NCI-H146 (cell line): ENCODE data around the gene OCIAD2.
"Not testable (repeated sequence)": the region's sequence is repeated elsewhere in the genome, so short reads cannot be mapped to it uniquely, and the experiment has no call there.

Source experiments
- DNase-seq: peaks from one replicate; lab custom pipeline; 2025; lab: John Stamatoyannopoulos, UW

Gene OCIAD2

GRCh38 chr4:48906206-48907173 lies at the start of gene OCIAD2:
OCIAD2 (minus strand) TSS chr4:48906774; CDS start chr4:48904549, 2,225 bp downstream.
- DNase-seq: peak; percentile 92

- DNase-seq: no peak
Observed at GRCh38 chr4:48954314-48954713, 47.7 kb upstream of the OCIAD2 start.

- no peak for DNase-seq
Observed at GRCh38 chr4:48949518-48950219, 43.1 kb upstream of the OCIAD2 start.

- DNase-seq: no peak
Observed at GRCh38 chr4:48949086-48949485, 42.5 kb upstream of the OCIAD2 start.

- peak; percentile 31 for DNase-seq
Observed at GRCh38 chr4:48947731-48948130, 41.2 kb upstream of the OCIAD2 start.

DNA sequence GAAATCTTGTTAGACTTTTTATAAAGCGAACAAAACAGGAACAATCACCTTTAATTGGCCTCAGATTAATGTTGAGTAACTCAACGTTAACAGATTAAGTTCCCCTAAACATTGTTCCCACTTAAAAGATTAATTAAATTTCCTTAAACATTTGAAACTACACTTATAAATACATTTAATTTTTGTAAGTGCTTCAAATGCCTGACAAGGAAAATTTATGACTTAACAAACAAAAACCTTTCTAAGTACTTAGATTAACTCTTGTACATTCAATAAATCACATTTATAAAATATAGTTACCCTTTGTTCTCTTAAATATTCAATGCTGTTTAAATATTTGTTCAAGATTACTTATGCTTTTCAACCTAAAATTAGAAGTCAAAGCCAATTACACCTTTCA lies 39.4 kb upstream of the OCIAD2 start:
- DNase-seq: peak; percentile 69

- peak; percentile 15 for DNase-seq
Observed at GRCh38 chr4:48944756-48945241, 38.2 kb upstream of the OCIAD2 start.

DNA sequence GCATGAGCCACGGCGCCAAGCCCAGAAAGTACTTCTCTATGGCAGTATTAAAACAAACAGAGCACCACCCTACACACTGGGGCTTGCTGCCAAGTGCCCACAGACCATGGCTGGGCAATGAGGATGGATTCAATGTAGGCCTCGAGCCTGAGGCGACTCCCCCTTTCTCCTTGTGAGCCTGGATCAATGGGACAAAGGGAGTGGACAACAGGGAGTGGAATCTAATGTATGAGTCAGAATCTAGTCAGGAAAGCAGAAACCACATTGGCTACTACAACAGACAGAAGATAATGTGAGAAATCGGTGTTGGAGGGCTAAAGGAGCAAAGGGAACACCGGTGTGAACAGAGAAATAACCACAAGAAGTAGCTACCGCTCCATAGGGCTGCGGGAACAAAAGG lies 37.7 kb upstream of the OCIAD2 start:
- peak; percentile 16 for DNase-seq

DNA sequence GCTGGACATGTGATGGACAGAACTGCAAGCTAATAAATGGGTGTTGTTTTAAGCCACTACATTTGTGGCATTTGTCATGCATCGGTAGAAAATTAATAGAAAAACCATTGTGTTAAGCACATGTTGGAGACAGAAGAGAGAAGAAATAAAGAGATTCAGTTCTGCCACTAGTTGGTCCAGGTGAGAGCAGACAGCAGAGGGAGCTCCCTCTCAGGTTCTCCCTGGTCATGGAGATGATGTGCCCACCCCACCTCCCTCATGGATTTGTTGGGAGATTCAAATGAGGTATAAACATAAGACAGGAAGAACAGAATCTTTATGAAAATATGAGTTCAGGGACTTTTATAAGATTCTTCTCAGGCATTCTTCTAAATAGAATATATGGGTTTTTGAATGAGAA lies 36.8 kb upstream of the OCIAD2 start:
- DNase-seq: peak; percentile 79

DNA sequence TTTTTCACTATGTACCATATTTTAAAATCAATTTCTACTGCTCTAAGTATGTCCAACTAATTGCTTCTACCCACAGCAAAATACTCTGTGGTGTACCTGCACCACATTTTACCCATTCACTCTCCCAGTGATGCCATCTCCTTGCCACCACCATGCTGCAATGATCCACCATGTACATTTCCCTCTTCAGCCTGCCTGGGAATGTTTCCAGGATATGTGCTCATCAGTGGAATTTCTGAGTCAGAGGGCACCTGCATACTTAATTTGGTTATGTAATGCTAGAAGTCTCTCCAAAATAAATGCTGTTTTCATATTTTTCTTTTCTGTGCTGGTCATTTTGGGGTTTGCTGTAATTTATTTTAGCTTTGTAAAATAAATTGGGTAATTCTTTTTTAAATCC lies 33.2 kb upstream of the OCIAD2 start:
- DNase-seq: no peak

DNA sequence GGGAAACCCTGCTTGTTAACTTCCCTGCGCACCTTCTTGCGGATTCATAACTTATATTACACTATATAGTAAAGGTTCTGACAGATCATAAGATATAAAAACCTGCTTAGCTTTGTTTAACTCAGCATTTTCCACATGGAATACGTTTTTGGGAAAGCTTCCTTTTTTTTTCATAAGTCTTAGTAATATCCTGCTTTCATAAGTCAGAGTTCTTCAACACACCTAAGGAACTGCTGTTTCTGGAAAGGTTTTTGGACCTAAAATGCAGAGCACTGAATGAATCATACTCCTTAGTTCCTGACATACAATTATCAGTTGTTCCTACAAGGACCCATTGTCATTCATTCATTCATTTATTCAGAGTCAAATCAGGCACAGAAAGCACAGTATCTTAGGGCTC lies 32.3 kb upstream of the OCIAD2 start:
- no peak for DNase-seq

- DNase-seq: no peak
Observed at GRCh38 chr4:48937033-48937432, 30.5 kb upstream of the OCIAD2 start.

- no peak for DNase-seq
Observed at GRCh38 chr4:48931459-48931858, 24.9 kb upstream of the OCIAD2 start.

DNA sequence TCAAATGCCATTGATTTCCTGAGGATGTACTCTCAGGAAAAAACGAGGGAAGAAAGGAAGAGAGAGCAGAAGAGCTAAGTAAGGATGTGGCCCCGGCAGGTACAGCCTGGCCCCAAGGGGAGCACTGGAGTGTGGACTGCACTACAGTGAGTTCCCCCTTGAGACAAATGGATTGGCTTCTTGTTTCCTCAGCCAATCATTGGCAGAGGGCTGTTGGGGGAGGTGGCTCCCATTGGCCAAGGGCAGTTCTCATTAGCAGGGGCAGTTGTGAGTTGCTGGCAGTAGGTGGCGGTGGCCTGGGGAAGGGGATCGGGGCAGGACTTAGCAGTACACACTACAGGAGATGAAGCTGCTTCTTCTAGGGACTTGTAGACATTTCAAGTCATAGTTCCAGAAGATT lies 24.1 kb upstream of the OCIAD2 start:
- no peak for DNase-seq

GRCh38 chr4:48924416-48924815 lies 17.8 kb upstream of the OCIAD2 start:
- DNase-seq: no peak

DNA sequence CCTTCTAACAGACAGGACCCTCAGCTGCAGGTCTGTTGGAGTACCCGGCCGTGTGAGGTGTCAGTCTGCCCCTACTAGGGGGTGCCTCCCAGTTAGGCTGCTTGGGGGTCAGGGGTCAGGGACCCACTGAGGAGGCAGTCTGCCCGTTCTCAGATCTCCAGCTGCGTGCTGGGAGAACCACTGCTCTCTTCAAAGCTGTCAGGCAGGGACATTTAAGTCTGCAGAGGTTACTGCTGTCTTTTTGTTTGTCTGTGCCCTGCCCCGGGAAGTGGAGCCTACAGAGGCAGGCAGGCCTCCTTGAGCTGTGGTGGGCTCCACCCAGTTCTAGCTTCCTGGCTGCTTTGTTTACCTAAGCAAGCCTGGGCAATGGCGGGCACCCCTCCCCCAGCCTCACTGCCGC lies 16.5 kb upstream of the OCIAD2 start:
- not testable (repeated sequence) for DNase-seq

DNA sequence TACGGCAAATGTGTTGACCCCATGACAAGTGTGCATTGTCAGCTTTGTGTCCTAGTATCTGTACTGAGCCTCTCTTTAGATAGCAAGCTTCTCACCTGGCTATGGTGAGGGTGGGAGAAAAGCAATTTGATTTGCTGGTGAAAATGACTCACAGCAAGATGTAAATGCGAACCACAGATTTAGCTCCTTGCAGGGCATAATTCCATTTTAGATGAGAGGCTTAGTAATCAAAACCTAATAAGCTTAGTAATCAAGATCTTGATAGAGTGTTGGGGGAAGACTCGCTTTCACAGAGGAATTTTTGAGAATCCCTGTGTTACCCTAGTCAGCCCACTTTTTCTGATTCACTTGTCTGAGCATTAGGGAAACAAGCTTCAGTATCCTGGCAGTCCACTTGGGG lies 7.7 kb upstream of the OCIAD2 start:
- no peak for DNase-seq

GRCh38 chr4:48913346-48913745 lies 6.8 kb upstream of the OCIAD2 start:
- no peak for DNase-seq

DNA sequence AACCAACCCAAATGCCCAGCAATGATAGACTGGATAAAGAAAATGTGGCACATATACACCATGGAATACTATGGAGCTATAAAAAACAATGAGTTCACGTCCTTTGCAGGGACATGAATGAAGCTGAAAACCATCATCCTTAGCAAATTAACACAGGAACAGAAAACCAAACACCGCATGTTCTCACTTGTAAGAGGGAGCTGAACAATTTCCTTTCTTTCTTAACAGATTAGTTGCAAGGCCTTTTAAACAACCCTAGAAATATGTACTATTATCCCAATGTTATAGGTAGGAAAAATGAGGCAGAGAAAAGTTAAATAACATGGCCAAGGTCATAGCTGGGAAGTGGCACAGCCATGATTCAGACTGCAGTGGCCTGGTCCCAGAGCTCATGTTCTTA lies 5.8 kb upstream of the OCIAD2 start:
- no peak for DNase-seq

- no peak for DNase-seq
Observed at GRCh38 chr4:48910511-48910910, 3.9 kb upstream of the OCIAD2 start.

GRCh38 chr4:48909697-48910096 lies 3.1 kb upstream of the OCIAD2 start:
- DNase-seq: no peak

DNA sequence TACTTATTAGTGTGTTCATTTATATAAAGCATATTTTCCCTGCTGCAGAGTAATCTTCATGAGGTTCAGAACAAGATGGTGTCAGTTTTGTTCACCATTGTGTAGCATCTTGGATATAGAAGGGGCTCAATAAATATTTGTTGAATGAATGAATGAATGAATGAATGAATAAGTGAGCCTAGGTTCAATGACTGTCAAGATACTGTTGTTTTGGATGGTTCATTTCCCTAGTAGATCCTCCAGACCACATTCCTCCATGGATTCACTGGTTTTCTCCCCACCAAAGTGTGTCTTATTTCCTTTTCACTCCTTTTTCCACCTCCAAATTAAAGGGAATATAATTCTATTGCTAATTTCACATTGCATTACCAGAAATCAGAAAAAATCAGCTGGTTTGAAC lies 2.1 kb upstream of the OCIAD2 start:
- no peak for DNase-seq
